Right lobe of liver (tissue), 4 donors: ENCODE measurements around the gene DYRK1A.

Experiments used
- CTCF ChIP-seq, 4 donors: fragments of 200-600 bp in 3 of 4; fragments of 450-650 bp in 1 of 4; IDR thresholded peaks; one replicate each; pipeline versions ENCODE4 v1.5.1 to v1.8.0; 2016 to 2022; ENCODE audit warnings: antibody characterized with exemption in 4 of 4, mild to moderate bottlenecking in 2 of 4
- POLR2A ChIP-seq: fragments of 450-650 bp; IDR thresholded peaks from one replicate; pipeline ENCODE4 v1.6.1; 2017; ENCODE audit warnings: antibody characterized with exemption, mild to moderate bottlenecking
- donor health status: DM: no; HTN: no; CAD: no.
- donor health status: DM: no; HTN: no; CAD: no.
- donor health status: DM: no; HTN: yes; CAD: no.

- TF ChIP-seq CTCF (IDR thresholded peaks at IDR 0.05) (no peak), POLR2A (no peak)
Observed at GRCh38 chr21:37407719-37408420, 41.3 kb downstream of the DYRK1A start.
